Fibroblast of pulmonary artery (primary cell): ENCODE data around the gene PLAC8L1.

Experiments used
- DNase-seq: peaks from one replicate; pipeline ENCODE4 v3.0.0-alpha.2; 2010; ENCODE audit warnings: low read depth
- H3K4me3 ChIP-seq: replicated peaks from 2 replicates; pipeline ENCODE4 v1.5.1; 2011; ENCODE audit warnings: low read depth, mild to moderate bottlenecking, control low read depth, low read length, moderate library complexity
- CTCF ChIP-seq: IDR thresholded peaks from 2 replicates; pipeline ENCODE4 v1.5.1; 2011; ENCODE audit warnings: mild to moderate bottlenecking, control low read depth, low read length, inconsistent platforms; ENCODE audit errors: missing control alignments

PLAC8L1 gene

GRCh38 chr5:146082798-146083197 is 22.6 kb downstream of the PLAC8L1 start:
- no peak overlapping the region for H3K4me3 ChIP-seq
- no peak for DNase-seq
- no peak for TF ChIP-seq CTCF

GRCh38 chr5:146081556-146081955 is 23.8 kb downstream of the PLAC8L1 start:
- TF ChIP-seq CTCF: no peak
- no peak for DNase-seq
- no peak overlapping the region for H3K4me3 ChIP-seq

GRCh38 chr5:146079695-146080373 is 25.5 kb downstream of the PLAC8L1 start:
- no peak overlapping the region for H3K4me3 ChIP-seq
- DNase-seq: peak; percentile 29
- no peak for TF ChIP-seq CTCF

- TF ChIP-seq CTCF: no peak
- no peak for DNase-seq
- no peak overlapping the region for H3K4me3 ChIP-seq
Measured at GRCh38 chr5:146078566-146078965, 26.8 kb downstream of the PLAC8L1 start.

GRCh38 chr5:146076455-146076854 is 28.9 kb downstream of the PLAC8L1 start:
- H3K4me3 ChIP-seq: no peak overlapping the region
- no peak for TF ChIP-seq CTCF
- no peak for DNase-seq

GRCh38 chr5:146076028-146076427 is 29.3 kb downstream of the PLAC8L1 start:
- DNase-seq: no peak
- TF ChIP-seq CTCF: no peak
- no peak overlapping the region for H3K4me3 ChIP-seq

- TF ChIP-seq CTCF: no peak
- H3K4me3 ChIP-seq: no peak overlapping the region
- no peak for DNase-seq
Measured at GRCh38 chr5:146073239-146073900, 32.0 kb downstream of the PLAC8L1 start.
